Astrocyte (in vitro differentiated cells and primary cell): ENCODE data around the gene GPRC5B.

Experiments used
- EZH2 ChIP-seq: IDR thresholded peaks from 2 replicates; pipeline ENCODE4 v1.6.1; 2012; ENCODE audit warnings: mild to moderate bottlenecking, low read length, inconsistent platforms; ENCODE audit not compliant: insufficient read depth
- TF ChIP-seq, protein P1 (sequence below): IDR thresholded peaks from 2 replicates; pipeline ENCODE4 v1.5.1; 2011; ENCODE audit warnings: low read depth, mild to moderate bottlenecking, inconsistent platforms, low read length, moderate library complexity; ENCODE audit not compliant: insufficient read depth

GRCh38 chr16:19911204-19911603 lies 26.6 kb upstream of the GPRC5B start:
- TF ChIP-seq, protein P1, sequence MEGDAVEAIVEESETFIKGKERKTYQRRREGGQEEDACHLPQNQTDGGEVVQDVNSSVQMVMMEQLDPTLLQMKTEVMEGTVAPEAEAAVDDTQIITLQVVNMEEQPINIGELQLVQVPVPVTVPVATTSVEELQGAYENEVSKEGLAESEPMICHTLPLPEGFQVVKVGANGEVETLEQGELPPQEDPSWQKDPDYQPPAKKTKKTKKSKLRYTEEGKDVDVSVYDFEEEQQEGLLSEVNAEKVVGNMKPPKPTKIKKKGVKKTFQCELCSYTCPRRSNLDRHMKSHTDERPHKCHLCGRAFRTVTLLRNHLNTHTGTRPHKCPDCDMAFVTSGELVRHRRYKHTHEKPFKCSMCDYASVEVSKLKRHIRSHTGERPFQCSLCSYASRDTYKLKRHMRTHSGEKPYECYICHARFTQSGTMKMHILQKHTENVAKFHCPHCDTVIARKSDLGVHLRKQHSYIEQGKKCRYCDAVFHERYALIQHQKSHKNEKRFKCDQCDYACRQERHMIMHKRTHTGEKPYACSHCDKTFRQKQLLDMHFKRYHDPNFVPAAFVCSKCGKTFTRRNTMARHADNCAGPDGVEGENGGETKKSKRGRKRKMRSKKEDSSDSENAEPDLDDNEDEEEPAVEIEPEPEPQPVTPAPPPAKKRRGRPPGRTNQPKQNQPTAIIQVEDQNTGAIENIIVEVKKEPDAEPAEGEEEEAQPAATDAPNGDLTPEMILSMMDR: no peak
- TF ChIP-seq EZH2: no peak
